Measurements from ENCODE around the gene SMG6. TPM values are rescaled to one million over a fixed set of nuclear protein-coding genes. Genes with fewer than 3 reads are reported as not detected.

The SMG6 gene
- total and polyA plus RNA-seq, 2 of the 13 experiments (the other 11 are each of a cell fraction or from before 2014, with no cell fraction given) = 4.6 to 14.6 TPM

DNA sequence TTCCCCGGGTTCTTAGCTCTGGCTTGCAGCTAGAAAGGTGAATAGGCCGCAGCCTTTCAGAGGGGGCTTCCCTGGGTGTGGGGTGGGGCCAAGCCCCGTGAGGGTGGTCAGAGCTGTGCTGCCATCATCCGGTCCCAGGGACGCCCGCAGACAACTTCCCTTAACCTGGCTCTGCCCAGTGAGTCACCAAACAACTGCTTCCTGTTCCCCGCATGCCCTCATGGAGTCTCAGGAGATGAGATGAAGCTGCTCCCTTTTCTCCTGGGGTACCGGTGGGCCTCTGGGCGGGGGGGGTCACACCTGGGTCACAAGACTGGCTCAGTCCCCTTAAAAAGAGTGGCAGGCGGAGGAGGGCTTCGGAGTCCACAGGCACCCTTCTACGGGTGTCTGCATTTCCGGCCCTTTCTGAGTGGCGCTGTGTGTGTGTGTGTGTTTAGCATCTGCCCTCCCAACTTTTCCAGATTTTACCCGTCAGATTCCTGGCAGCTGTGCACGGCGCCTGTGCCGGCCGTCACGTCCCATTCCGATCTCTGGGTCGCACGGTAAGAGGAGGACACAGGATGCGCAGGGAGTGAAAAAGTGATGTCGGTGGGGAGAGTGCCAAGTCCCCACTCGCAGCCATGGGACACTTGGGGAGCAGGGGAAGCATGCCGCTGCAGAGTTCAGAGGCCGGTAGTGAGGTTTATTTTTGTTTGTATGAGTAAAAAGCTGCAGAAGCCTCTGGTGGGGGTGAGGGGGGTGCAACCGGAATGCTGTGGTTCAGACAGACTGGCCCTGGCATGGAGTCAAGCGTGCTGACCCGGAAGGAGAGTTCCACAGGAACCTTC lies 231.9 kb downstream of the SMG6 start:
- ATAC-seq (no peak), FAIRE-seq (no peak), DNase-seq (ENCODE audit: low spot score) (no peak)
- Histone ChIP-seq H3K4me3 (replicated peaks in 1 of 3; ENCODE audit: insufficient read depth in 1 of 3, low read depth in 2 of 3, low read length in 3 of 3) (no peak overlapping the region), H3K9me3 (ENCODE audit: low read length) (no peaks in the 10 kb centered on the region), H3K79me2 (ENCODE audit: insufficient read depth, low read length) (no peaks in the 10 kb centered on the region), H3K27me3 (ENCODE audit: control insufficient read depth in 1 of 2, insufficient read depth in 2 of 2, low read length in 2 of 2) (no peaks in the 10 kb centered on the region), H3K4me2 (ENCODE audit: low read depth, low read length) (no peak overlapping the region), H3K36me3 (replicated peaks in 1 of 2; ENCODE audit: control insufficient read depth in 1 of 2, insufficient read depth in 2 of 2, low read length in 2 of 2) (peaks cover 10 to 20% of the 10 kb centered on the region in 2 experiments; a peak in 4 of 5 replicates), H3K27ac (ENCODE audit: extremely low read length, insufficient read depth, low read length) (no peak overlapping the region), H2AFZ (ENCODE audit: low read length) (no peak overlapping the region), H4K20me1 (ENCODE audit: insufficient read depth, low read length) (no peaks in the 10 kb centered on the region), H3K4me1 (ENCODE audit: insufficient read depth, low read length) (peaks cover 22% of the 10 kb centered on the region), H3K9ac (ENCODE audit: insufficient read depth, low read depth, low read length) (no peak overlapping the region)
- ChIA-PET CTCF (ENCODE audit: low intra/inter-chr PET ratio, low total read pairs) (no interaction called here), POLR2A (no interaction called here)
- in situ Hi-C loops (cut with HindIII; ENCODE audit: extremely low pct_ligation_motif_present, low pct_unique_long_range_greater_than_20kb) = no loop called here
- TF ChIP-seq, protein P1, sequence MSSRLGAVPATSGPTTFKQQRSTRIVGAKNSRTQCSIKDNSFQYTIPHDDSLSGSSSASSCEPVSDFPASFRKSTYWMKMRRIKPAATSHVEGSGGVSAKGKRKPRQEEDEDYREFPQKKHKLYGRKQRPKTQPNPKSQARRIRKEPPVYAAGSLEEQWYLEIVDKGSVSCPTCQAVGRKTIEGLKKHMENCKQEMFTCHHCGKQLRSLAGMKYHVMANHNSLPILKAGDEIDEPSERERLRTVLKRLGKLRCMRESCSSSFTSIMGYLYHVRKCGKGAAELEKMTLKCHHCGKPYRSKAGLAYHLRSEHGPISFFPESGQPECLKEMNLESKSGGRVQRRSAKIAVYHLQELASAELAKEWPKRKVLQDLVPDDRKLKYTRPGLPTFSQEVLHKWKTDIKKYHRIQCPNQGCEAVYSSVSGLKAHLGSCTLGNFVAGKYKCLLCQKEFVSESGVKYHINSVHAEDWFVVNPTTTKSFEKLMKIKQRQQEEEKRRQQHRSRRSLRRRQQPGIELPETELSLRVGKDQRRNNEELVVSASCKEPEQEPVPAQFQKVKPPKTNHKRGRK (CRISPR knock-in tag; IDR thresholded peaks at IDR 0.05) = no peak
- TF ChIP-seq HOXA5 (CRISPR knock-in tag; IDR thresholded peaks at IDR 0.05) (no peak), IKZF4 (CRISPR knock-in tag; IDR thresholded peaks at IDR 0.05; ENCODE audit: borderline replicate concordance, low read depth, not compliant biosample characterization) (no peak), ZBTB21 (CRISPR knock-in tag; IDR thresholded peaks at IDR 0.05) (no peak), FOXA1 (IDR thresholded peaks at IDR 0.05) (no peak), FOXA1 (CRISPR knock-in tag; IDR thresholded peaks at IDR 0.05) (no peak), ZNF709 (CRISPR knock-in tag; IDR thresholded peaks at IDR 0.05) (no peak), GZF1 (CRISPR knock-in tag; IDR thresholded peaks at IDR 0.05) (no peak), ZNF850 (CRISPR knock-in tag; conservative IDR thresholded peaks at IDR 0.05) (no peak), KDM4B (CRISPR knock-in tag; IDR thresholded peaks at IDR 0.05) (no peak), ZNF563 (CRISPR knock-in tag; IDR thresholded peaks at IDR 0.05) (no peak), NCOA2 (CRISPR knock-in tag; IDR thresholded peaks at IDR 0.05) (no peak), CBX5 (CRISPR knock-in tag; IDR thresholded peaks at IDR 0.05; ENCODE audit: borderline replicate concordance) (no peak), ZNF292 (CRISPR knock-in tag; IDR thresholded peaks at IDR 0.05; ENCODE audit: borderline replicate concordance, low read depth) (no peak)
- TF ChIP-seq, protein P2, sequence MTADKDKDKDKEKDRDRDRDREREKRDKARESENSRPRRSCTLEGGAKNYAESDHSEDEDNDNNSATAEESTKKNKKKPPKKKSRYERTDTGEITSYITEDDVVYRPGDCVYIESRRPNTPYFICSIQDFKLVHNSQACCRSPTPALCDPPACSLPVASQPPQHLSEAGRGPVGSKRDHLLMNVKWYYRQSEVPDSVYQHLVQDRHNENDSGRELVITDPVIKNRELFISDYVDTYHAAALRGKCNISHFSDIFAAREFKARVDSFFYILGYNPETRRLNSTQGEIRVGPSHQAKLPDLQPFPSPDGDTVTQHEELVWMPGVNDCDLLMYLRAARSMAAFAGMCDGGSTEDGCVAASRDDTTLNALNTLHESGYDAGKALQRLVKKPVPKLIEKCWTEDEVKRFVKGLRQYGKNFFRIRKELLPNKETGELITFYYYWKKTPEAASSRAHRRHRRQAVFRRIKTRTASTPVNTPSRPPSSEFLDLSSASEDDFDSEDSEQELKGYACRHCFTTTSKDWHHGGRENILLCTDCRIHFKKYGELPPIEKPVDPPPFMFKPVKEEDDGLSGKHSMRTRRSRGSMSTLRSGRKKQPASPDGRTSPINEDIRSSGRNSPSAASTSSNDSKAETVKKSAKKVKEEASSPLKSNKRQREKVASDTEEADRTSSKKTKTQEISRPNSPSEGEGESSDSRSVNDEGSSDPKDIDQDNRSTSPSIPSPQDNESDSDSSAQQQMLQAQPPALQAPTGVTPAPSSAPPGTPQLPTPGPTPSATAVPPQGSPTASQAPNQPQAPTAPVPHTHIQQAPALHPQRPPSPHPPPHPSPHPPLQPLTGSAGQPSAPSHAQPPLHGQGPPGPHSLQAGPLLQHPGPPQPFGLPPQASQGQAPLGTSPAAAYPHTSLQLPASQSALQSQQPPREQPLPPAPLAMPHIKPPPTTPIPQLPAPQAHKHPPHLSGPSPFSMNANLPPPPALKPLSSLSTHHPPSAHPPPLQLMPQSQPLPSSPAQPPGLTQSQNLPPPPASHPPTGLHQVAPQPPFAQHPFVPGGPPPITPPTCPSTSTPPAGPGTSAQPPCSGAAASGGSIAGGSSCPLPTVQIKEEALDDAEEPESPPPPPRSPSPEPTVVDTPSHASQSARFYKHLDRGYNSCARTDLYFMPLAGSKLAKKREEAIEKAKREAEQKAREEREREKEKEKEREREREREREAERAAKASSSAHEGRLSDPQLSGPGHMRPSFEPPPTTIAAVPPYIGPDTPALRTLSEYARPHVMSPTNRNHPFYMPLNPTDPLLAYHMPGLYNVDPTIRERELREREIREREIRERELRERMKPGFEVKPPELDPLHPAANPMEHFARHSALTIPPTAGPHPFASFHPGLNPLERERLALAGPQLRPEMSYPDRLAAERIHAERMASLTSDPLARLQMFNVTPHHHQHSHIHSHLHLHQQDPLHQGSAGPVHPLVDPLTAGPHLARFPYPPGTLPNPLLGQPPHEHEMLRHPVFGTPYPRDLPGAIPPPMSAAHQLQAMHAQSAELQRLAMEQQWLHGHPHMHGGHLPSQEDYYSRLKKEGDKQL (CRISPR knock-in tag; IDR thresholded peaks at IDR 0.05; ENCODE audit: low read depth) = no peak
- TF ChIP-seq, protein P3, sequence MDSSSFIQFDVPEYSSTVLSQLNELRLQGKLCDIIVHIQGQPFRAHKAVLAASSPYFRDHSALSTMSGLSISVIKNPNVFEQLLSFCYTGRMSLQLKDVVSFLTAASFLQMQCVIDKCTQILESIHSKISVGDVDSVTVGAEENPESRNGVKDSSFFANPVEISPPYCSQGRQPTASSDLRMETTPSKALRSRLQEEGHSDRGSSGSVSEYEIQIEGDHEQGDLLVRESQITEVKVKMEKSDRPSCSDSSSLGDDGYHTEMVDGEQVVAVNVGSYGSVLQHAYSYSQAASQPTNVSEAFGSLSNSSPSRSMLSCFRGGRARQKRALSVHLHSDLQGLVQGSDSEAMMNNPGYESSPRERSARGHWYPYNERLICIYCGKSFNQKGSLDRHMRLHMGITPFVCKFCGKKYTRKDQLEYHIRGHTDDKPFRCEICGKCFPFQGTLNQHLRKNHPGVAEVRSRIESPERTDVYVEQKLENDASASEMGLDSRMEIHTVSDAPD (CRISPR knock-in tag; IDR thresholded peaks at IDR 0.05) = no peak
- WGBS (ENCODE audit: low lambda C conversion rate) = 97% methylated on average over 24 of the region's 31 CpGs
- BruUV-seq (replicated peaks) = no TSS peak
- intact Hi-C loops (cut with micrococcal nuclease; ENCODE audit: unreplicated experiment) = no loop called here

Data from HepG2 (cell line).